ENCODE measurements around the gene DNAH9. TPM values are rescaled to one million over a fixed set of nuclear protein-coding genes. Genes with fewer than 3 reads are reported as not detected.

Gene DNAH9
- total RNA-seq, 1 experiment from 2014 or later: 0.22 TPM

- no peak for DNase-seq
- no peak overlapping the region for H3T11ph ChIP-seq (ENCODE audit: low read length)
- H4K20me1 ChIP-seq (ENCODE audit: control insufficient read depth, insufficient read depth, insufficient read length): no peaks in the 10 kb centered on the region
- Mint-ChIP-seq H3K27ac (no peak overlapping the region), H3K9me3 (no peaks in the 10 kb centered on the region), H3K27me3 (ENCODE audit: low read depth) (no peaks in the 10 kb centered on the region), H3K4me1 (peaks cover 10% of the 10 kb centered on the region in 2 experiments), H3K36me3 (ENCODE audit: insufficient read depth in 1 of 3, low read depth in 3 of 3) (no peaks in the 10 kb centered on the region; a peak in 1 of 7 replicates), H3K4me3 (no peak overlapping the region)
- WGBS (ENCODE audit: extremely low coverage, insufficient read length, low lambda C conversion rate): no CpG with 5 or more reads among the region's 6 CpGs
- H3K9ac ChIP-seq (ENCODE audit: extremely low read depth, insufficient read length, low read length): no peak overlapping the region
- no peak for TF ChIP-seq CTCF (conservative IDR thresholded peaks at IDR 0.05)
- H3K4me1 ChIP-seq (ENCODE audit: insufficient read depth, low read length): no peaks in the 10 kb centered on the region
- no peaks in the 10 kb centered on the region for H3K23me2 ChIP-seq (ENCODE audit: insufficient read length, low read depth, low read length, poor library complexity, severe bottlenecking)
- no peak overlapping the region for H3K18ac ChIP-seq (ENCODE audit: insufficient read length, low read depth, low read length)
- H3K23ac ChIP-seq (ENCODE audit: insufficient read length, low read depth, low read length): no peak overlapping the region
- H2BK5ac ChIP-seq (ENCODE audit: insufficient read length, low read length): no peak overlapping the region
- no peak overlapping the region for H3K56ac ChIP-seq (ENCODE audit: insufficient read length, low read depth, low read length)
- H3K79me1 ChIP-seq (ENCODE audit: insufficient read depth, low read depth, low read length, poor library complexity, severe bottlenecking): no peaks in the 10 kb centered on the region
- no peak overlapping the region for H2BK12ac ChIP-seq (ENCODE audit: insufficient read length, low read depth, low read length)
- H4K8ac ChIP-seq (replicated peaks; ENCODE audit: insufficient read length, low read depth, low read length): no peak overlapping the region
- H3K4ac ChIP-seq (ENCODE audit: low read depth, low read length): no peak overlapping the region
- H3K79me2 ChIP-seq (ENCODE audit: insufficient read depth, low read length): no peaks in the 10 kb centered on the region
- H3K14ac ChIP-seq (ENCODE audit: insufficient read depth, low read length): no peak overlapping the region
- H4K5ac ChIP-seq (ENCODE audit: insufficient read length, low read depth, low read length): no peak overlapping the region
- H2BK120ac ChIP-seq (ENCODE audit: low read depth, low read length, poor library complexity, severe bottlenecking): no peak overlapping the region
- H2AK5ac ChIP-seq (ENCODE audit: insufficient read length, low read length): no peak overlapping the region
- no peaks in the 10 kb centered on the region for H3K27me3 ChIP-seq (ENCODE audit: insufficient read depth, low read length)
- no peak overlapping the region for H2BK15ac ChIP-seq (ENCODE audit: low read depth, low read length)
- H2BK20ac ChIP-seq (ENCODE audit: low read depth, low read length, poor library complexity, severe bottlenecking): no peak overlapping the region
- no peak overlapping the region for H3K27ac ChIP-seq (ENCODE audit: insufficient read length, low read depth, low read length)
- H2AFZ ChIP-seq (ENCODE audit: low read length): no peak overlapping the region
- no peak overlapping the region for H4K91ac ChIP-seq (ENCODE audit: insufficient read length, low read depth, low read length)
- H3K9me3 ChIP-seq (ENCODE audit: control insufficient read depth, low read depth, low read length): no peaks in the 10 kb centered on the region
- no peak overlapping the region for H3K4me2 ChIP-seq (ENCODE audit: insufficient read depth, insufficient read length, low read length)
Measured at GRCh38 chr17:11805138-11805537, 206.9 kb downstream of the DNAH9 start.
